ENCODE data around the gene BCL7A. TPM values are rescaled to one million over a fixed set of nuclear protein-coding genes. Genes with fewer than 3 reads are reported as not detected.

BCL7A gene
- total RNA-seq, 4 donors from 2014 or later = 2.8 to 4.9 (median 3.4) TPM

DNA sequence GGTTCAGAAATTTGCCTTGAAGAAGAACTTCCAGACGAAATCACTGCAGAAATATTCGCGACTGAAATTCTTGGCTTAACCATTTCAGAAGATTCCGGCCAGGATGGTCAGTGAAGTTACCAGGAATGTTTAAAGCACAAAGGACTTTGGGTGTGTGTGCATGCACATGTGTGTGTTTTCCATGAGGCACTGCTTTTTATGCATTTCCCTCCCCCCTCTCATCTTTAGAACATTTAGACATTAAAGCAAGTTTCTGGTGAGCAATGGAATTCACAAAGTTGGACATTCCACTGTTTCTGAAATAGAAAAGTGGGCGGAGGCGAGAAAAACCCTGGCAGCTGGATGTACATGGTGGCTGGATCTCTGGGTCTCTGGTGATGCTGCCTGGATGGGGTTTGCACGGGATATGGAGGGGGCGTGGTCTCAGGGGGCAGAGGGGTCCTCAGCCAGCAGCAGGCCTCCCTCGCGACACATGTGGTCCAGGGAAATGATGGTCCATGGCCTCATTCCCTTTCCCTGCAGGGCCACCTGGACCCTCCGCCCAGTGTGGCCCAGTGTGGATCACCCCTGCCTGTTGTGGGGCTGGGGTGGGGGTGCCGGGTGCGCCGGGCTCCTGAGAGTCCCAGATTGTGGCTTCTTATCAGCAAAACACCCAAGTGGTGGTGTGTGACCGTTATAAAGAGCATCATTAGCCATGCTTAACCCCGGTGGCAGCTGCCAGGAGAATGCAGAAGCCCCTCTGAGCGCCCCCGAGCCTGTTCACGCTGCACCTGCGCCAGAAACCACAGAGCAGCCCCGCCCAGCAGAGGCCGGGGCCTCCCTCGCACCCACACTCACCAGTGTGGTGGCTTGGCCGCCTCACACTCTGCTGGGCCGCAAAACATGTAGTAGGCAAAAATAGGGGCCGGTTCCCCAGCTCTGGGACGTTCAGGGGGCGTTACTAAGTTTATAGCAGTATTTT lies 17.8 kb upstream of the BCL7A start:
- ATAC-seq (ENCODE audit: low FRiP score) (no peak), DNase-seq (ENCODE audit: low spot score) (no peak)

DNA sequence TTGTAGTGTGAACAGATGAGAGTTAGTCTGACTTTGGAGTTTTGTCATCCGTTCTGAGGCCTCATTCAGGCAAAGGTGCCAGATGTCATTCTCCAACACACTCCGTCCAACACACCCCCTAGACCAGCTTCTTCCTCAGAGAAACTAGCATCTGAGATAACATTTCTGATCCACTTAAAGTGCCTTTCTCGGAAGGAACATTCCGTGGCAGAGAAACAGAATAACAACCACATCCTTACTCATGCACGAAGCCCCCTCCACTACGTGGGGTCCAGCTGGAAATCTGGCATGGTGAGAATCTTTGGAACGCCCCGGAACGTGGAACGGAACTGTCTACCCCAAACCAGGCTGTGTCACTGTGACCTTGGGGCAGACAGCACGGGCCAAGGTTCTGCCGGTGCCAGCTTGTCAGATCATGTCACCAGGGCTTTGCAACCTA lies 17.0 kb upstream of the BCL7A start:
- ATAC-seq (ENCODE audit: low FRiP score) (no peak), DNase-seq (ENCODE audit: low spot score) (no peak)
- TF ChIP-seq CTCF (IDR thresholded peaks at IDR 0.05) = no peak

More for the DNA sequence above, 17.8 kb upstream of the BCL7A start:
- TF ChIP-seq CTCF (IDR thresholded peaks at IDR 0.05) = no peak

DNA sequence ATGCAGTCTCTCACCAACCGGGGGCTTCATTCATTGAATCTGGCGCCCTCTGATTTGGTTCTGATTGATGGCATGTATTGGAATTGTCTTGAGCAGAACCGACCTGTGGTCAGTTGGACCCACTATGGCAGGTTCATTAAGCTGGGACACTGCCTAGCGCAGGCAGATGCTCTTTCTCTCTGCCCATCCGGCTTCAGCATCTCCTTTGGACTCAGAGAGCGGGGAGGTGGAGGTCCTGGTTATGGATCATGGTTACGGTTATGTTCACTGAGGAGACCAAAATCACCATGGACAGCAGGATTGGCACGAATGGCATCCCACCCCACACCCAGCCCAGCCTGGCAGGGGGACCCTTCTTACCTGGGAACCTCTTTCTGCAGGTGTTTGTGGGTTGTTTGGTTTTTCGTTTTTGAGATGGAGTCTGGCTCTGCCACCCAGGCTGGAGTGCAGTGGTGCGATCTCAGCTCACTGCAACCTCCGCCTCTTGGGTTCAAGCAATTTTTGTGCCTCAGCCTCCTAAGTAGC lies 16.4 kb upstream of the BCL7A start:
- DNase-seq (ENCODE audit: low spot score) (no peak), ATAC-seq (ENCODE audit: low FRiP score) (no peak)
- no peak for TF ChIP-seq CTCF (IDR thresholded peaks at IDR 0.05)

DNA sequence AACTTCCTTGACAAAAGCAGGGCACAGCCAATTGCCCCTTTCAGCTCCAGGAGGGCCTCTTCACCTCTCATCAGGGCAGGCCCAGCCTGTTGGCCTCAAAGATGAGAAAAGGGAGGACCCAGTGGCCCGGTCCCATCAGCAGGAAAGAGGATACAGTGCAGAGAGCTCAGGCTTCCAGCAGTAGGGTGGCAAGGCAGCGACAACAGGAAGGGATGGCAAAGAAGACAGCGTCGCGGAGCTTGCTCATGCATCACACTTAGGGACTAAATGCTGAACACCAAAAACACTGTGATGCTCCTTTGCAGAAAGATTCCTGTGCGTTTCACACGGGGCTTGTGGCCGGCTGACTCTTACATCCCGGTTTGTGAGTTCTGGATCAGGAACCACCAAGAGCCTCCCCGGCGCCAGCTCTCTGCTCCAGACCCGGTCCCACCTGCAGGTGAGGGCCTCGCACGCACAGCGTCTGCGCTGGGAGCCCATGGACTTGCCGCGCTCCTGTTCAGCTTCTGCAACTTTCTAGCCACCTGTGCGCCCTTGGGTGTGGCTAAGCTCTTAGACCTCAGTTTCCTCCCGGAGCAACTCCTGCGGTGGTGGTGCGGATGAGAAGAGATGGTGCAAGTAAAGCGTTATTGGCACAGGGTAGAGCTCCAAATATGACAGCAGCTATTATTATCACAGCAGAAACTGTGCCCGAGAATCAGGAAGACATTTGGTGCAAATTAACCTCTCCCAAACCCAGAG lies 15.3 kb upstream of the BCL7A start:
- ATAC-seq (ENCODE audit: low FRiP score) (no peak), DNase-seq (ENCODE audit: low spot score) (no peak)
- TF ChIP-seq CTCF (IDR thresholded peaks at IDR 0.05) = no peak

GRCh38 chr12:122009741-122010140 lies 11.9 kb upstream of the BCL7A start:
- ATAC-seq (ENCODE audit: low FRiP score) (no peak), DNase-seq (ENCODE audit: low spot score) (no peak)
- no peak for TF ChIP-seq CTCF (IDR thresholded peaks at IDR 0.05)

DNA sequence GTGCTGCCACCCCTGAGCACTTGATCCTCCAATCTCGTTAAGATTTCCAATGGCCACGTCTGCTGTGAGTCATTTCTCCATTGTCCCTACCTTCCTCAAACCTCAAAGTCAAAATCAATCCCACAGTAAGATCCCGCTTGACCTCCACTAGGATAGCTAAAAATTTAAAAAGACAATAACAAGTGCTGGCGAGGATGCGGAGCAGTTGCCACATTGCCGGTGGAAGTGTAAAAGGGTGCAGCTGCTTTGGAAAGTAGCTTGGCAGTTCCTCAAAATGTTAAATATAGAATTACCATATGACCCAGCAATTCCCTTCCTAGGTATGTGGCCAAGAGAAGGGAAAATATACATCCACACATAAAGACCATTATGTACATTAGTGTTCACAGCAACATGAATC lies 9.5 kb upstream of the BCL7A start:
- TF ChIP-seq CTCF (IDR thresholded peaks at IDR 0.05) = no peak
- no peak for DNase-seq (ENCODE audit: low spot score)

More for the DNA sequence above, 9.5 kb upstream of the BCL7A start:
- ATAC-seq (ENCODE audit: low FRiP score) = no peak

All from omental fat pad (tissue), 4 donors.